Erythroblast (primary cell): Measurements from ENCODE around the gene SLC44A1.

Source experiments
- GATA1 ChIP-seq: IDR thresholded peaks from 2 replicates; pipeline ENCODE4 v1.6.1; 2011; ENCODE audit warnings: low read depth, mild to moderate bottlenecking, control low read depth, low read length, moderate library complexity
- POLR2A ChIP-seq: IDR thresholded peaks from 2 replicates; pipeline ENCODE4 v1.6.1; 2011; ENCODE audit warnings: mild to moderate bottlenecking, low read length

DNA sequence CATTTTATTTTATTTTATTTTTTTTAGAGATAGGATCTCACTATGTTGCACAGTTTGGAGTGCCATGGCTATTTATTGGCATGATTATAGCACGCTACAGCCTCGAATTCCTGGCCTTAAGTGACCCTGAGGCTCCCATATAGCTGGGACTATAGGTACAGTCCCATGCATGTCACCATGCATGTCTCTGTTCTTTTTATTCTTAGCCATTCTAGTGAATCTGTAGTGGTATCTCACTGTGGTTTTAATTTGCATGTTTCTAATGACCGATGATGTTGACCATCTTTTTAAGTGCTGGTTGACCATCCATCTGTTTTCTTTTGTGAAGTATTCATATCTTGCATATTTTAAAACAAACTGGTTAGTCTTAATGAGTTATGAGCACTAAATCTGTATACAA lies 76.1 kb downstream of the SLC44A1 start:
- no peak for TF ChIP-seq POLR2A
- no peak for TF ChIP-seq GATA1
